ENCODE measurements around the gene SLC66A3.

Gene SLC66A3

GRCh38 chr2:11201969-11202368 is 46.7 kb downstream of the SLC66A3 start:
- Histone ChIP-seq H3K4me1 (ENCODE audit: insufficient read depth, low read length, severe bottlenecking) (no peaks in the 10 kb centered on the region), H3K9me2 (ENCODE audit: low read depth, low read length) (no peaks in the 10 kb centered on the region), H3K9ac (ENCODE audit: low read length) (no peak overlapping the region), H3K79me2 (ENCODE audit: insufficient read depth, low read length) (no peaks in the 10 kb centered on the region), H3K27me3 (ENCODE audit: insufficient read depth, low read length) (no peaks in the 10 kb centered on the region), H3K4me3 (ENCODE audit: low read depth, low read length, poor library complexity, severe bottlenecking) (no peak overlapping the region), H4K20me1 (ENCODE audit: insufficient read depth, low read length) (no peaks in the 10 kb centered on the region), H2AFZ (ENCODE audit: low read length) (no peak overlapping the region), H3K27ac (ENCODE audit: low read depth, low read length, poor library complexity, severe bottlenecking) (no peak overlapping the region), H3F3A (ENCODE audit: insufficient read depth, low read length) (no peaks in the 10 kb centered on the region), H3K9me3 (ENCODE audit: low read length) (no peaks in the 10 kb centered on the region), H3K36me3 (ENCODE audit: insufficient read depth, low read length) (peaks cover 15% of the 10 kb centered on the region; the same call in 1 of the 2 replicates), H3K4me2 (ENCODE audit: low read length) (no peak overlapping the region)
- TF ChIP-seq CTCF (IDR thresholded peaks at IDR 0.05; ENCODE audit: low read length) (no peak), EZH2 (IDR thresholded peaks at IDR 0.05; ENCODE audit: borderline replicate concordance, low read length) (no peak)

DNA sequence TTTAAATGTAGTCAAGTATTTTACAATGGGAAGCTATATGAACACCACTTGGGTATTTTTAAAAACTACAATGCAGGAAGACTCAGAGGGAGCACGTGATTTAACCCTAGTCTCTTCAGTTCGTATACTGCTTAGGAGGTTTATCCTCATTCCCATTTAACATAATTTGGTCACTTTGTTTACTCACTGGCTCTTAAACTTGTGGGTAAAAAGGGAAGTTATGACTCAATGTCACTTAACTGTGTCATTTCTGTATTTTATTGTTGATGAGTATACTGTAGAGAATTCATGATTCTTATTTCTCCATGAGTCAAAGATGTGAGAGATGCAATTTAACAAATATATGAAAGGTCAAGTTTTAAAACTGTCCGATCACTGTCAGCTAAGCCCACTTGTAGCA is 48.2 kb downstream of the SLC66A3 start:
- no peaks in the 10 kb centered on the region for H3K9me3 ChIP-seq (ENCODE audit: low read length)
- H3K27ac ChIP-seq (ENCODE audit: low read depth, low read length, poor library complexity, severe bottlenecking) = no peak overlapping the region
- no peaks in the 10 kb centered on the region for H4K20me1 ChIP-seq (ENCODE audit: insufficient read depth, low read length)
- no peaks in the 10 kb centered on the region for H3K4me1 ChIP-seq (ENCODE audit: insufficient read depth, low read length, severe bottlenecking)
- peaks cover 15% of the 10 kb centered on the region; the same call in 1 of the 2 replicates for H3K36me3 ChIP-seq (ENCODE audit: insufficient read depth, low read length)
- no peaks in the 10 kb centered on the region for H3K79me2 ChIP-seq (ENCODE audit: insufficient read depth, low read length)
- H3K27me3 ChIP-seq (ENCODE audit: insufficient read depth, low read length) = no peaks in the 10 kb centered on the region
- H3K9ac ChIP-seq (ENCODE audit: low read length) = no peak overlapping the region
- no peak overlapping the region for H3K4me2 ChIP-seq (ENCODE audit: low read length)
- H3K9me2 ChIP-seq (ENCODE audit: low read depth, low read length) = no peaks in the 10 kb centered on the region
- no peak overlapping the region for H3K4me3 ChIP-seq (ENCODE audit: low read depth, low read length, poor library complexity, severe bottlenecking)
- H2AFZ ChIP-seq (ENCODE audit: low read length) = no peak overlapping the region
- TF ChIP-seq CTCF (IDR thresholded peaks at IDR 0.05; ENCODE audit: low read length) (no peak), EZH2 (IDR thresholded peaks at IDR 0.05; ENCODE audit: borderline replicate concordance, low read length) (no peak)
- H3F3A ChIP-seq (ENCODE audit: insufficient read depth, low read length) = no peaks in the 10 kb centered on the region

- no peak overlapping the region for H3K27ac ChIP-seq (ENCODE audit: low read depth, low read length, poor library complexity, severe bottlenecking)
- no peak overlapping the region for H3K4me3 ChIP-seq (ENCODE audit: low read depth, low read length, poor library complexity, severe bottlenecking)
- H3K79me2 ChIP-seq (ENCODE audit: insufficient read depth, low read length) = no peaks in the 10 kb centered on the region
- H4K20me1 ChIP-seq (ENCODE audit: insufficient read depth, low read length) = no peaks in the 10 kb centered on the region
- no peaks in the 10 kb centered on the region; the same call in 1 of the 2 replicates for H3F3A ChIP-seq (ENCODE audit: insufficient read depth, low read length)
- TF ChIP-seq EZH2 (IDR thresholded peaks at IDR 0.05; ENCODE audit: borderline replicate concordance, low read length) (no peak), CTCF (IDR thresholded peaks at IDR 0.05; ENCODE audit: low read length) (no peak)
- H3K36me3 ChIP-seq (ENCODE audit: insufficient read depth, low read length) = no peaks in the 10 kb centered on the region; the same call in 1 of the 2 replicates
- no peaks in the 10 kb centered on the region for H3K9me2 ChIP-seq (ENCODE audit: low read depth, low read length)
- no peak overlapping the region for H3K9ac ChIP-seq (ENCODE audit: low read length)
- H3K27me3 ChIP-seq (ENCODE audit: insufficient read depth, low read length) = no peaks in the 10 kb centered on the region
- H3K9me3 ChIP-seq (ENCODE audit: low read length) = no peaks in the 10 kb centered on the region
- no peak overlapping the region for H2AFZ ChIP-seq (ENCODE audit: low read length)
- H3K4me1 ChIP-seq (ENCODE audit: insufficient read depth, low read length, severe bottlenecking) = no peaks in the 10 kb centered on the region
- no peak overlapping the region for H3K4me2 ChIP-seq (ENCODE audit: low read length)
Observed at GRCh38 chr2:11208083-11208482, 52.8 kb downstream of the SLC66A3 start.

Measured in OCI-LY1 (cell line).